Heart right ventricle (tissue), 16 donors: Measurements from ENCODE around the gene RHBDD2. TPM values are rescaled to one million over a fixed set of nuclear protein-coding genes. Genes with fewer than 3 reads are reported as not detected.

Experiments used
- ATAC-seq, 8 donors: fragments of 200-7000 bp; cut with Tn5 transposase; one replicate each; pipeline ENCODE4 v1.9.1; 2020; ENCODE audit warnings: mild to moderate bottlenecking in 8 of 8, moderate library complexity in 8 of 8, moderate number of reproducible peaks in 1 of 8
- DNase-seq, 2 donors: peaks; one replicate each; pipeline ENCODE4 v3.0.0-alpha.2; 2020
- H3K27ac ChIP-seq, 10 donors: fragments of 200-600 bp; sonication (generic) in 2 of 10; one replicate each; pipeline versions ENCODE4 v1.5.0 to v1.8.0; 2020 to 2022; ENCODE audit warnings: mild to moderate bottlenecking in 3 of 10
- H3K27me3 ChIP-seq, 7 donors: fragments of 200-600 bp; one replicate each; pipeline ENCODE4 v1.8.0; 2021 to 2022; ENCODE audit warnings: mild to moderate bottlenecking in 2 of 7
- H3K36me3 ChIP-seq, 9 donors: fragments of 200-600 bp; sonication (generic) in 1 of 9; one replicate each; pipeline versions ENCODE4 v1.5.0 to v1.8.0; 2020 to 2022; ENCODE audit warnings: mild to moderate bottlenecking in 2 of 9
- H3K4me1 ChIP-seq, 9 donors: fragments of 200-600 bp; sonication (generic) in 1 of 9; one replicate each; pipeline versions ENCODE4 v1.5.0 to v1.8.0; 2020 to 2022; ENCODE audit warnings: mild to moderate bottlenecking in 4 of 9
- H3K4me3 ChIP-seq, 10 donors: fragments of 200-600 bp; sonication (generic) in 2 of 10; one replicate each; pipeline versions ENCODE4 v1.5.0 to v1.8.0; 2020 to 2022; ENCODE audit warnings: mild to moderate bottlenecking in 7 of 10, moderate library complexity in 2 of 10
- H3K9me3 ChIP-seq, 11 donors: fragments of 200-600 bp in 10 of 11; sonication (generic) in 2 of 11; one replicate each; pipeline versions ENCODE4 v1.5.0 to v1.8.0; 2013 to 2022; ENCODE audit warnings: mild to moderate bottlenecking in 2 of 11, control low read depth in 1 of 11, moderate library complexity in 1 of 11
- CTCF ChIP-seq, 9 donors: fragments of 200-600 bp; sonication (generic) in 2 of 9; IDR thresholded peaks; one replicate each; pipeline versions ENCODE4 v1.5.0 to v1.8.0; 2021 to 2022; ENCODE audit warnings: antibody characterized with exemption in 9 of 9, mild to moderate bottlenecking in 5 of 9, moderate library complexity in 1 of 9
- WGBS, 2 donors: extraction: QIAGEN DNeasy Blood & Tissue Kit; methylation state at CpG; one replicate each; pipeline ENCODE4 v1.1.7; 2013; ENCODE audit warnings: inconsistent platforms in 1 of 2; 5-methylcytosine and 5-hydroxymethylcytosine counted together
- intact Hi-C, 10 donors: fragments of 100-400 bp; cut with DNase I; formaldehyde crosslinking; loops; one replicate each; pipeline versions ENCODE4 v1.11.1 to v1.14.2; 2022
- polyA plus RNA-seq, 2 donors: library from polyadenylated mRNA; stranded (reverse); fragments of 200-250 nt; gene quantifications; one replicate each; pipeline ENCODE4 v1.2.3, GENCODE V29; 2013
- total RNA-seq, 10 donors: library from RNA; stranded (reverse); fragmentation: NEBNext Ultra II Directional in 3 of 10; extraction: Animal tissue kit (Norgen Biotek cat#: 25700) in 3 of 10; gene quantifications; one replicate each; pipeline versions ENCODE4 v1.2.1 to v1.2.4, GENCODE V29; 2021 to 2023
- donor health status: Arrhythmogenic right ventricular cardiomyopathy.
- donor health status: ischemic (EF 13 %, LVEDD 7.1; RV severe dilation, severe dysfunction).
- donor health status: healthy with polysubstance abuse.
- donor health status: DM: no; HTN: yes; CAD: no.
- donor health status: DM: no; HTN: no; CAD: no.
- donor health status: ischemic (EF 25% LVEDD 6.9; RV normal size, moderate dysfunction).
- donor health status: ischemic (EF 25% LVEDD 5.7; RV mildly dilated, moderate dysfunction).
- donor health status: healthy.
- donor health status: DM: yes; HTN: yes; CAD: no.
- donor health status: Ischemic cardiomyopathy.
- donor health status: ischemic (EF 35%, LVEDD 5.7; RV mildly dilated, moderate dysfunction).
- donor health status: nonischemic (EF 11% LVEDD 7.7; RV severe dilation, severe dysfunction).
- donor health status: DM: yes; HTN: yes; CAD: no.
- donor health status: PGD.
- donor health status: ischemic (EF 29% LVEDD 5.4; RV normal size, mild dysfunction).
- donor health status: nonischemic (EF 23%, LVEDD 6.1; RV moderate dilation, normal function).

The RHBDD2 gene
- total and polyA plus RNA-seq, 12 donors: 20.8 to 48.1 (median 28.8) TPM

- Histone ChIP-seq H3K36me3 (peaks cover 0 to 5% (median 0%) of the 10 kb centered on the region in 9 donors), H3K9me3 (no peaks in the 10 kb centered on the region), H3K27me3 (no peaks in the 10 kb centered on the region), H3K4me3 (no peak overlapping the region), H3K4me1 (peaks cover 7 to 72% (median 47%) of the 10 kb centered on the region in 9 donors), H3K27ac (no peak overlapping the region)
- DNase-seq (no peak), ATAC-seq (no peak)
- intact Hi-C loops: no loop called here
- 85 to 86% methylated on average over 9 of the region's 9 CpGs for WGBS, 2 donors
- TF ChIP-seq CTCF (IDR thresholded peaks at IDR 0.05): no peak
Observed at GRCh38 chr7:75922966-75923603, 44.3 kb downstream of the RHBDD2 start.

GRCh38 chr7:75924256-75924655, 45.4 kb downstream of the RHBDD2 start:
- Histone ChIP-seq H3K27me3 (no peaks in the 10 kb centered on the region), H3K27ac (no peak overlapping the region), H3K4me3 (no peak overlapping the region), H3K4me1 (peaks cover 7 to 64% (median 41%) of the 10 kb centered on the region in 9 donors), H3K36me3 (peaks cover 0 to 13% (median 0%) of the 10 kb centered on the region in 9 donors), H3K9me3 (no peaks in the 10 kb centered on the region)
- intact Hi-C loops: no loop called here
- no peak for TF ChIP-seq CTCF (IDR thresholded peaks at IDR 0.05)
- 95 to 98% methylated on average over 2 of the region's 2 CpGs for WGBS, 2 donors
- no peak for ATAC-seq
- no peak for DNase-seq

- peaks cover 7 to 58% (median 38%) of the 10 kb centered on the region in 9 donors for H3K4me1 ChIP-seq
- DNase-seq (no peak), ATAC-seq (peak in 1 of 8 donors; percentile 26)
- intact Hi-C loops: no loop called here
- no peaks in the 10 kb centered on the region for H3K27me3 ChIP-seq
- H3K36me3 ChIP-seq: peaks cover 0 to 14% (median 0%) of the 10 kb centered on the region in 9 donors
- no peak for TF ChIP-seq CTCF (IDR thresholded peaks at IDR 0.05)
- no peak overlapping the region for H3K4me3 ChIP-seq
- WGBS, 2 donors: 94 to 100% methylated on average over 2 of the region's 2 CpGs
- no peaks in the 10 kb centered on the region for H3K9me3 ChIP-seq
- H3K27ac ChIP-seq: peak overlapping the region in 1 of 10 donors; percentile 43
Observed at GRCh38 chr7:75924889-75925288, 46.1 kb downstream of the RHBDD2 start.

- Histone ChIP-seq H3K9me3 (peaks cover 0 to 2% (median 0%) of the 10 kb centered on the region in 11 donors), H3K36me3 (peaks cover 0 to 14% (median 0%) of the 10 kb centered on the region in 9 donors), H3K4me3 (no peak overlapping the region), H3K27ac (peak overlapping the region in 5 of 10 donors; percentile 40 to 52 (median 46)), H3K27me3 (no peaks in the 10 kb centered on the region), H3K4me1 (peaks cover 4 to 48% (median 33%) of the 10 kb centered on the region in 9 donors)
- DNase-seq (peak in 1 of 2 donors; percentile 31), ATAC-seq (peak; percentile 45 to 82 (median 69))
- intact Hi-C loops: no loop called here
- TF ChIP-seq CTCF (IDR thresholded peaks at IDR 0.05): no peak
- 63 to 71% methylated on average over 10 of the region's 10 CpGs for WGBS, 2 donors
Observed at GRCh38 chr7:75925717-75926435, 47.0 kb downstream of the RHBDD2 start.
